ENCODE data around the gene EEFSEC. TPM values are rescaled to one million over a fixed set of nuclear protein-coding genes. Genes with fewer than 3 reads are reported as not detected.

Gene EEFSEC
- total RNA-seq, 1 experiment from 2014 or later, result 9.5 TPM

DNA sequence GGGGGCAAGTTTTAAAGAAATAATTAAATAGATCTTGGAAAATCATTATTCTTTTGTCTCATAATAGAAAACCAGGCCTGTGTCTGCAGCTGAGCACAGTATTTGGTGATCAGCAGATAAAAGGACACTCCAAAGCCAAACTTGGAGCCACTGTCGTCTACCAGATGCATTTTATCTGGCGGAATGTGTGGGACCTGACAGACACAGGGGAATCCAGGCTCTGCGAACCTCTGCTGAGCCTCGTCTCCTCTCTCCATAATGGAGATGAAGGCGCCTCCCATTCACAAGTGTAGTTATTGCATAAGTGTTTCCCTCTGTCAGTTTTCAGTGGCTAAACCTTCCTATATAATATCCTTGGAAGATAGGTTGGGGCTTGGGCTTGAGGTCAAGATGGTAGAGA, 42.1 kb downstream of the EEFSEC start:
- Histone ChIP-seq H2BK20ac (ENCODE audit: low read depth, low read length, poor library complexity, severe bottlenecking) (no peak overlapping the region), H4K5ac (ENCODE audit: insufficient read length, low read depth, low read length) (no peak overlapping the region), H3K9ac (ENCODE audit: extremely low read depth, insufficient read length, low read length) (no peak overlapping the region), H3K23ac (ENCODE audit: insufficient read length, low read depth, low read length) (no peak overlapping the region), H2BK15ac (ENCODE audit: low read depth, low read length) (no peak overlapping the region), H3K9me3 (ENCODE audit: control insufficient read depth, low read depth, low read length) (no peaks in the 10 kb centered on the region), H2AFZ (ENCODE audit: low read length) (no peak overlapping the region), H3K79me1 (ENCODE audit: insufficient read depth, low read depth, low read length, poor library complexity, severe bottlenecking) (no peaks in the 10 kb centered on the region), H3T11ph (ENCODE audit: low read length) (no peak overlapping the region), H3K14ac (ENCODE audit: insufficient read depth, low read length) (no peak overlapping the region), H2BK12ac (ENCODE audit: insufficient read length, low read depth, low read length) (no peak overlapping the region), H3K4me2 (ENCODE audit: insufficient read depth, insufficient read length, low read length) (no peak overlapping the region), H3K4ac (ENCODE audit: low read depth, low read length) (no peak overlapping the region), H3K27me3 (ENCODE audit: insufficient read depth, low read length) (no peaks in the 10 kb centered on the region), H4K91ac (ENCODE audit: insufficient read length, low read depth, low read length) (no peak overlapping the region), H4K8ac (replicated peaks; ENCODE audit: insufficient read length, low read depth, low read length) (no peak overlapping the region), H3K79me2 (ENCODE audit: insufficient read depth, low read length) (no peaks in the 10 kb centered on the region), H3K27ac (ENCODE audit: insufficient read length, low read depth, low read length) (no peak overlapping the region), H3K23me2 (ENCODE audit: insufficient read length, low read depth, low read length, poor library complexity, severe bottlenecking) (no peaks in the 10 kb centered on the region), H3K18ac (ENCODE audit: insufficient read length, low read depth, low read length) (no peak overlapping the region), H4K20me1 (ENCODE audit: control insufficient read depth, insufficient read depth, insufficient read length) (no peaks in the 10 kb centered on the region), H2BK120ac (ENCODE audit: low read depth, low read length, poor library complexity, severe bottlenecking) (no peak overlapping the region), H3K4me1 (ENCODE audit: insufficient read depth, low read length) (peaks cover 5% of the 10 kb centered on the region; the same call in 1 of the 2 replicates), H2BK5ac (ENCODE audit: insufficient read length, low read length) (no peak overlapping the region), H2AK5ac (ENCODE audit: insufficient read length, low read length) (no peak overlapping the region), H3K56ac (ENCODE audit: insufficient read length, low read depth, low read length) (no peak overlapping the region)
- Mint-ChIP-seq H3K27ac (peak overlapping the region in 1 of 3 experiments; percentile 78; a peak in 2 of 7 replicates), H3K36me3 (ENCODE audit: insufficient read depth in 1 of 3, low read depth in 3 of 3) (no peaks in the 10 kb centered on the region), H3K27me3 (ENCODE audit: low read depth) (no peaks in the 10 kb centered on the region; the same call in 1 of the 2 replicates), H3K4me1 (peaks cover 32 to 44% of the 10 kb centered on the region in 2 experiments), H3K4me3 (no peak overlapping the region), H3K9me3 (no peaks in the 10 kb centered on the region)
- DNase-seq, result no peak
- TF ChIP-seq, protein P1, sequence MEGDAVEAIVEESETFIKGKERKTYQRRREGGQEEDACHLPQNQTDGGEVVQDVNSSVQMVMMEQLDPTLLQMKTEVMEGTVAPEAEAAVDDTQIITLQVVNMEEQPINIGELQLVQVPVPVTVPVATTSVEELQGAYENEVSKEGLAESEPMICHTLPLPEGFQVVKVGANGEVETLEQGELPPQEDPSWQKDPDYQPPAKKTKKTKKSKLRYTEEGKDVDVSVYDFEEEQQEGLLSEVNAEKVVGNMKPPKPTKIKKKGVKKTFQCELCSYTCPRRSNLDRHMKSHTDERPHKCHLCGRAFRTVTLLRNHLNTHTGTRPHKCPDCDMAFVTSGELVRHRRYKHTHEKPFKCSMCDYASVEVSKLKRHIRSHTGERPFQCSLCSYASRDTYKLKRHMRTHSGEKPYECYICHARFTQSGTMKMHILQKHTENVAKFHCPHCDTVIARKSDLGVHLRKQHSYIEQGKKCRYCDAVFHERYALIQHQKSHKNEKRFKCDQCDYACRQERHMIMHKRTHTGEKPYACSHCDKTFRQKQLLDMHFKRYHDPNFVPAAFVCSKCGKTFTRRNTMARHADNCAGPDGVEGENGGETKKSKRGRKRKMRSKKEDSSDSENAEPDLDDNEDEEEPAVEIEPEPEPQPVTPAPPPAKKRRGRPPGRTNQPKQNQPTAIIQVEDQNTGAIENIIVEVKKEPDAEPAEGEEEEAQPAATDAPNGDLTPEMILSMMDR (conservative IDR thresholded peaks at IDR 0.05), result no peak
- no CpG with 5 or more reads among the region's 5 CpGs for WGBS (ENCODE audit: extremely low coverage, insufficient read length, low lambda C conversion rate)
